ENCODE data around the gene SLC25A17. TPM values are rescaled to one million over a fixed set of nuclear protein-coding genes. Genes with fewer than 3 reads are reported as not detected.
A peak's percentile ranks its signal among the peaks of the same experiment; 100 is the strongest.
"Not testable (repeated sequence)": the region's sequence is repeated elsewhere in the genome, so short reads cannot be mapped to it uniquely, and the experiment has no call there.

SLC25A17 gene
- total and polyA plus RNA-seq, 9 donors, result 19.2 to 25.8 (median 22.4) TPM

- no peak overlapping the region for H3K27ac ChIP-seq (ENCODE audit: low read length)
- DNase-seq, result no peak
- WGBS (ENCODE audit: insufficient coverage), result 85% methylated on average over 5 of the region's 6 CpGs
- H3K36me3 ChIP-seq (ENCODE audit: control insufficient read depth, insufficient read depth, low read length), result no peaks in the 10 kb centered on the region
- no peak overlapping the region for H3K4me3 ChIP-seq (ENCODE audit: low read length)
- H3K9me3 ChIP-seq (replicated peaks; ENCODE audit: control insufficient read depth, low read depth, low read length), result no peaks in the 10 kb centered on the region
- no peaks in the 10 kb centered on the region for H3K27me3 ChIP-seq (ENCODE audit: control insufficient read depth, insufficient read depth, low read length)
- H3K4me1 ChIP-seq (ENCODE audit: control insufficient read depth, insufficient read depth, low read length), result no peaks in the 10 kb centered on the region
Observed at GRCh38 chr22:40759294-40759840, 59.8 kb downstream of the SLC25A17 start.

GRCh38 chr22:40758851-40759250, 60.3 kb downstream of the SLC25A17 start:
- 89% methylated on average over 10 of the region's 13 CpGs for WGBS (ENCODE audit: insufficient coverage)

GRCh38 chr22:40758390-40758789, 60.8 kb downstream of the SLC25A17 start:
- Histone ChIP-seq H3K36me3 (ENCODE audit: control insufficient read depth, insufficient read depth, low read length) (no peaks in the 10 kb centered on the region), H3K4me1 (ENCODE audit: control insufficient read depth, insufficient read depth, low read length) (no peaks in the 10 kb centered on the region), H3K9me3 (replicated peaks; ENCODE audit: control insufficient read depth, low read depth, low read length) (no peaks in the 10 kb centered on the region), H3K4me3 (ENCODE audit: low read length) (no peak overlapping the region), H3K27ac (ENCODE audit: low read length) (no peak overlapping the region), H3K27me3 (ENCODE audit: control insufficient read depth, insufficient read depth, low read length) (no peaks in the 10 kb centered on the region)
- WGBS (ENCODE audit: insufficient coverage), result no CpG with 5 or more reads among the region's 3 CpGs
- DNase-seq, result no peak

More at GRCh38 chr22:40758851-40759250, 60.3 kb downstream of the SLC25A17 start:
- not testable (repeated sequence) for DNase-seq; H3K27me3 ChIP-seq (ENCODE audit: control insufficient read depth, insufficient read depth, low read length); H3K27ac ChIP-seq (ENCODE audit: low read length); H3K9me3 ChIP-seq (replicated peaks; ENCODE audit: control insufficient read depth, low read depth, low read length); H3K4me1 ChIP-seq (ENCODE audit: control insufficient read depth, insufficient read depth, low read length); H3K4me3 ChIP-seq (ENCODE audit: low read length); H3K36me3 ChIP-seq (ENCODE audit: control insufficient read depth, insufficient read depth, low read length)

- no peaks in the 10 kb centered on the region for H3K36me3 ChIP-seq (ENCODE audit: control insufficient read depth, insufficient read depth, low read length)
- no peaks in the 10 kb centered on the region for H3K9me3 ChIP-seq (replicated peaks; ENCODE audit: control insufficient read depth, low read depth, low read length)
- no peaks in the 10 kb centered on the region for H3K27me3 ChIP-seq (ENCODE audit: control insufficient read depth, insufficient read depth, low read length)
- H3K27ac ChIP-seq (ENCODE audit: low read length), result no peak overlapping the region
- WGBS (ENCODE audit: insufficient coverage), result 80% methylated on average over 1 of the region's 3 CpGs
- H3K4me3 ChIP-seq (ENCODE audit: low read length), result no peak overlapping the region
- no peak for DNase-seq
- H3K4me1 ChIP-seq (ENCODE audit: control insufficient read depth, insufficient read depth, low read length), result no peaks in the 10 kb centered on the region
Observed at GRCh38 chr22:40757071-40757470, 62.1 kb downstream of the SLC25A17 start.

DNA sequence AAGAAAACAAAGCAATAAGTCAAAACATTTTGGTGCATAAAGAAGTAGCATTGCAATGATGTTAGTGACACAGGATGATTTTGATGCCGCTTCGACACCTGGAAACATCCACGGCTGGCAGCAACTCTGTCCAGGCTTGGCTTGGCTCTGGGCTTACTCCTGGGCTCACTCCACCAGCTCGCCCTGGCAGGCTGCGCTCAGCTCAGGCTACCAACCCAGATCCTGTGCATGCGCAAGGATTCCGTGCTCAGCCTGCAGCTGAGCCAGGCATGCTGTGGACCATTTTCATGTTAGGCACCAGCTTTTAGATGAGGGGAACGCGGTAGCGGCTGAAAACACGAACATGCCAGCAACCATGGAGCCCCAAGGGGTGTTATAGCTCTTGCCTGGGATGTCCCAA, 66.0 kb downstream of the SLC25A17 start:
- no peak for DNase-seq
- 88% methylated on average over 11 of the region's 11 CpGs for WGBS (ENCODE audit: insufficient coverage)
- H3K4me1 ChIP-seq (ENCODE audit: control insufficient read depth, insufficient read depth, low read length), result no peaks in the 10 kb centered on the region
- H3K27me3 ChIP-seq (ENCODE audit: control insufficient read depth, insufficient read depth, low read length), result peaks cover under 1% of the 10 kb centered on the region
- H3K4me3 ChIP-seq (ENCODE audit: low read length), result no peak overlapping the region
- H3K9me3 ChIP-seq (replicated peaks; ENCODE audit: control insufficient read depth, low read depth, low read length), result peaks cover 5% of the 10 kb centered on the region
- no peaks in the 10 kb centered on the region for H3K36me3 ChIP-seq (ENCODE audit: control insufficient read depth, insufficient read depth, low read length)
- no peak overlapping the region for H3K27ac ChIP-seq (ENCODE audit: low read length)

DNA sequence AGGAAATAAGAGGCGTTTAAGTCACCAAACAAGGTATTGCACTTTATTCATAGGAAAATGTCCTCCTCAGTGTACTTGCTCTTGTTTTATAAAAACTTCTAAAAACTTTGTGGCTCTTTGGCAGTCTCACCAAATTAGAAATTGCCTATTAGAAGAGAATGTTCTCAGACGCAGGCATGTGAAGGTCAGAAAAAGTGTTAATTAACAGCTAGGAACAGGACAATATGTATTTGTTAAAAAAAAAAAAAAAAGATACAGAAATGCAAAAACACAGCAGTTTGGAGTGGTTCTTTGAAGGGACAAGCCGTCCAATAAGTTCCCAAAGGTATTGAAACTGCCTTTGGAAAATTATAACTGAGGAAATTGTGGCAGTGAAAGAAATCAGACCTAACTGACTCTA, 67.9 kb downstream of the SLC25A17 start:
- no peak overlapping the region for H3K4me3 ChIP-seq (ENCODE audit: low read length)
- WGBS (ENCODE audit: insufficient coverage), result no CpG with 5 or more reads among the region's 3 CpGs
- peak; percentile 39 for DNase-seq
- peaks cover 2% of the 10 kb centered on the region for H3K27me3 ChIP-seq (ENCODE audit: control insufficient read depth, insufficient read depth, low read length)
- H3K27ac ChIP-seq (ENCODE audit: low read length), result no peak overlapping the region
- peaks cover 7% of the 10 kb centered on the region for H3K9me3 ChIP-seq (replicated peaks; ENCODE audit: control insufficient read depth, low read depth, low read length)
- no peaks in the 10 kb centered on the region for H3K36me3 ChIP-seq (ENCODE audit: control insufficient read depth, insufficient read depth, low read length)
- no peaks in the 10 kb centered on the region for H3K4me1 ChIP-seq (ENCODE audit: control insufficient read depth, insufficient read depth, low read length)

DNA sequence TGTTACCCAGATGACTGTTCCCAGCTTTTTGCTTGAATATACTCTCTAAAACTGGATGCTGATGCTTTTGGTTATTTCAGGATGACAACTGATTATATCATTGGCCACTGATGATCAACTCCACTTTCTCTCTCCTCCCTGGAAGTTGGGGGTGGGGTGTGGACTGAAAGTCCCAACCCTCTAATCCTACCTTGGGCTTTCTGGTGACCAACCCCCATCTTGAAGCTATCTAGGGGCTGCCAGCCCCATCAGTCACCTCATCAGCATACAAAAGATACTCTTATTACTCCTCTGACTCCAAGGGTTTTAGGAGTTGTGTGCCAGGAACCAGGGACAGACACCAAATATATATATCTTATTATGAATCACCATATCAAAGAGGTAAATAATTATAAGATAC, 69.3 kb downstream of the SLC25A17 start:
- peaks cover 2% of the 10 kb centered on the region for H3K27me3 ChIP-seq (ENCODE audit: control insufficient read depth, insufficient read depth, low read length)
- no peak overlapping the region for H3K4me3 ChIP-seq (ENCODE audit: low read length)
- no peak overlapping the region for H3K27ac ChIP-seq (ENCODE audit: low read length)
- no peak for DNase-seq
- no peaks in the 10 kb centered on the region for H3K36me3 ChIP-seq (ENCODE audit: control insufficient read depth, insufficient read depth, low read length)
- no peaks in the 10 kb centered on the region for H3K4me1 ChIP-seq (ENCODE audit: control insufficient read depth, insufficient read depth, low read length)
- peaks cover 7% of the 10 kb centered on the region for H3K9me3 ChIP-seq (replicated peaks; ENCODE audit: control insufficient read depth, low read depth, low read length)

- WGBS (ENCODE audit: insufficient coverage), result 92% methylated on average over 18 of the region's 19 CpGs
Observed at GRCh38 chr22:40748388-40749355, 70.5 kb downstream of the SLC25A17 start.

DNA sequence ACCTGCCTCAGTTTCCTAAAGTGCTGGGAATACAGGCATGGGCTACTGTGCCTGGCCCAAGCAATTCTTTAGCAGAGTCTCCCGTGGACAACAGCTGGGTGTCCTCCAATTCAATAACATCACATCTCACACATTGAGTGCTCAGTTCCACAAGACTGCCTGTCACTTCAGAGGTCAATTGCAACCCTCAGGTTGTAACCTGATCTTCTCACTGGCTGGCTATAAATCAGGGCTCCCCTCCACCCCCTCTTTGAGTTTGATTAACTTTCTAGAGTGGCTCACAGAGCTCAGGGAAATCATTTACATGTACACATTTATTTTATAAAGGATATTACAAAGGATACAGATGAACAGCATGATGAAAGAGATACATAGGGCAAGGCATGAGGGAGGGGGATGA, 71.8 kb downstream of the SLC25A17 start:
- H3K4me1 ChIP-seq (ENCODE audit: control insufficient read depth, insufficient read depth, low read length), result no peaks in the 10 kb centered on the region
- 88% methylated on average over 1 of the region's 1 CpG for WGBS (ENCODE audit: insufficient coverage)
- no peak overlapping the region for H3K4me3 ChIP-seq (ENCODE audit: low read length)
- DNase-seq, result no peak
- peaks cover 2% of the 10 kb centered on the region for H3K27me3 ChIP-seq (ENCODE audit: control insufficient read depth, insufficient read depth, low read length)
- H3K27ac ChIP-seq (ENCODE audit: low read length), result no peak overlapping the region
- H3K9me3 ChIP-seq (replicated peaks; ENCODE audit: control insufficient read depth, low read depth, low read length), result peaks cover 7% of the 10 kb centered on the region
- H3K36me3 ChIP-seq (ENCODE audit: control insufficient read depth, insufficient read depth, low read length), result no peaks in the 10 kb centered on the region

More at GRCh38 chr22:40748388-40749355, 70.5 kb downstream of the SLC25A17 start:
- H3K27ac ChIP-seq (ENCODE audit: low read length), result no peak overlapping the region
- DNase-seq, result no peak
- no peaks in the 10 kb centered on the region for H3K36me3 ChIP-seq (ENCODE audit: control insufficient read depth, insufficient read depth, low read length)
- no peak overlapping the region for H3K4me3 ChIP-seq (ENCODE audit: low read length)
- H3K9me3 ChIP-seq (replicated peaks; ENCODE audit: control insufficient read depth, low read depth, low read length), result peaks cover 7% of the 10 kb centered on the region
- peaks cover 2% of the 10 kb centered on the region for H3K27me3 ChIP-seq (ENCODE audit: control insufficient read depth, insufficient read depth, low read length)
- no peaks in the 10 kb centered on the region for H3K4me1 ChIP-seq (ENCODE audit: control insufficient read depth, insufficient read depth, low read length)

DNA sequence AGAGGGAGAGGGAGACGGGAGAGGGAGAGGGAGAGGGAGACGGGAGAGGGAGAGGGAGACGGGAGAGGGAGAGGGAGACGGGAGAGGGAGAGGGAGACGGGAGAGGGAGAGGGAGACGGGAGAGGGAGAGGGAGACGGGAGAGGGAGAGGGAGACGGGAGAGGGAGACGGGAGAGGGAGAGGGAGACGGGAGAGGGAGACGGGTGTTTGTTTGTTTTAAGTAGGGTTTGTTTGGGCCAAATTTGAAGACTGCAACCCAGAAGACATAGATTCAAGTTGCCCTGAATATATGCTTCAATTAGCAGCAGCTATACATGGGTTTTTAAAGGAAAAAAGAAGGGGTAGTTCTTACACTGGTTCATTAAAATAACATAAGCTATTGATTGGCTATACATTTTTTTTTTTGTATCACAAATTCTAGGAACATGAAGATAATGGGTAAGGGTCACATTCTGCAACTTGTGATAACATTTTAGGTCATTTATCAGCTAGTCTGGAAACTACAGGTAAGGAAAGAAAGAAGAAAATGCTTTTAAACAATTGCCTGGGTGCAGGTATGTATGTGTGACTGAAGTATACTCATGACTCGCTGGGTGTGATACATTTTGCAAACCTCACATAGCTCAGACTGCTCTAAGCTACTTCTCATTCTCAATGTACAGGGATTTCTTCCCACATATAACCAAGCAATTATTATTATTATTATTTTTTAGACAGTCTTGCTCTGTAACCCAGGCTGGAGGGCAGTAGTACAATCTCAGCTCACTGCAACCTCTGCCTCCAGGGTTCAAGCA, 72.5 kb downstream of the SLC25A17 start:
- Histone ChIP-seq H3K36me3 (ENCODE audit: control insufficient read depth, insufficient read depth, low read length) (no peaks in the 10 kb centered on the region), H3K4me3 (ENCODE audit: low read length) (no peak overlapping the region), H3K9me3 (replicated peaks; ENCODE audit: control insufficient read depth, low read depth, low read length) (peaks cover 7% of the 10 kb centered on the region), H3K27me3 (ENCODE audit: control insufficient read depth, insufficient read depth, low read length) (peaks cover 2% of the 10 kb centered on the region), H3K27ac (ENCODE audit: low read length) (no peak overlapping the region), H3K4me1 (ENCODE audit: control insufficient read depth, insufficient read depth, low read length) (no peaks in the 10 kb centered on the region)
- no peak for DNase-seq
- WGBS (ENCODE audit: insufficient coverage), result no CpG with 5 or more reads among the region's 12 CpGs

Data from muscle of leg (tissue), 11 donors.